WTC11 (cell line): Measurements from ENCODE around the gene ACTA2. TPM values are rescaled to one million over a fixed set of nuclear protein-coding genes. Genes with fewer than 3 reads are reported as not detected.

Experiments used
- ATAC-seq: fragments of 200-7000 bp; cut with Tn5 transposase; 2 replicates; pipeline ENCODE4 v1.10.0; 2021; ENCODE audit warnings: mild to moderate bottlenecking, moderate library complexity
- CTCF ChIA-PET: fragments of 300-600 bp; sonication (Branson Sonifier 250); formaldehyde crosslinking; loops from one replicate; lab custom pipeline; 2021; ENCODE audit warnings: antibody characterized with exemption; lab: Charles Lee
- POLR2A ChIA-PET: fragments of 350-600 bp; sonication (Branson Sonifier 250); formaldehyde crosslinking; loops from one replicate; lab custom pipeline; 2021; ENCODE audit warnings: antibody characterized with exemption; lab: Charles Lee
- DNase-seq: peaks from one replicate; pipeline ENCODE4 v3.0.0; 2021; ENCODE audit warnings: low spot score
- H3K27ac Mint-ChIP-seq: 2 replicates; pipeline ENCODE4 v1.8.0; 2021; ENCODE audit warnings: mixed read lengths
- H3K27me3 Mint-ChIP-seq: 2 replicates; pipeline ENCODE4 v1.8.0; 2021; ENCODE audit warnings: low read depth, mild to moderate bottlenecking, moderate library complexity, mixed read lengths
- H3K36me3 Mint-ChIP-seq: 2 replicates; pipeline ENCODE4 v1.8.0; 2021; ENCODE audit warnings: mixed read lengths
- H3K4me1 Mint-ChIP-seq: 2 replicates; pipeline ENCODE4 v1.8.0; 2022; ENCODE audit warnings: mixed read lengths
- H3K4me3 Mint-ChIP-seq: 2 replicates; pipeline ENCODE4 v1.8.0; 2021; ENCODE audit warnings: mild to moderate bottlenecking, moderate library complexity, mixed read lengths
- H3K9me3 Mint-ChIP-seq: 2 replicates; pipeline ENCODE4 v1.8.0; 2021; ENCODE audit warnings: mixed read lengths
- ATF1 ChIP-seq: sonication (generic); formaldehyde crosslinking; IDR thresholded peaks from 2 replicates; pipeline ENCODE4 v1.8.1; 2023; ENCODE audit warnings: mild to moderate bottlenecking, moderate library complexity, missing genetic modification reagents
- FOXJ3 ChIP-seq: sonication (generic); formaldehyde crosslinking; IDR thresholded peaks from 2 replicates; pipeline ENCODE4 v1.9.0; 2021; ENCODE audit warnings: missing genetic modification reagents, mild to moderate bottlenecking, borderline replicate concordance
- FOXP1 ChIP-seq: sonication (generic); formaldehyde crosslinking; IDR thresholded peaks from 2 replicates; pipeline ENCODE4 v1.8.0; 2022; ENCODE audit warnings: missing genetic modification reagents, mild to moderate bottlenecking, moderate library complexity, borderline replicate concordance
- GABPB1 ChIP-seq: sonication (generic); formaldehyde crosslinking; IDR thresholded peaks from 2 replicates; pipeline ENCODE4 v1.8.1; 2023; ENCODE audit warnings: mild to moderate bottlenecking, missing genetic modification reagents
- GRHL2 ChIP-seq: fragments of 250-450 bp; sonication (Bioruptor Pico); IDR thresholded peaks from 2 replicates; pipeline ENCODE4 v1.8.0; 2022; ENCODE audit warnings: mild to moderate bottlenecking, moderate library complexity; ENCODE audit not compliant: insufficient replicate concordance, severe bottlenecking
- HMGA2 ChIP-seq: fragments of 250-450 bp; sonication (Bioruptor Pico); IDR thresholded peaks from 2 replicates; pipeline ENCODE4 v1.4.0; 2021; ENCODE audit warnings: mild to moderate bottlenecking, moderate library complexity
- NFYB ChIP-seq: sonication (generic); formaldehyde crosslinking; conservative IDR thresholded peaks from 2 replicates; pipeline ENCODE4 v1.8.0; 2022; ENCODE audit warnings: low read depth, missing genetic modification reagents
- NR3C1 ChIP-seq: sonication (generic); formaldehyde crosslinking; conservative IDR thresholded peaks from 2 replicates; pipeline ENCODE4 v1.8.1; 2023; ENCODE audit warnings: low read depth, mild to moderate bottlenecking, missing genetic modification reagents
- SMAD3 ChIP-seq: sonication (generic); formaldehyde crosslinking; IDR thresholded peaks from 2 replicates; pipeline ENCODE4 v1.8.0; 2022; ENCODE audit warnings: missing genetic modification reagents, mild to moderate bottlenecking, borderline replicate concordance
- TEAD1 ChIP-seq: sonication (generic); formaldehyde crosslinking; IDR thresholded peaks from 2 replicates; pipeline ENCODE4 v1.8.0; 2022; ENCODE audit warnings: mild to moderate bottlenecking, missing genetic modification reagents
- ZNF219 ChIP-seq: sonication (generic); formaldehyde crosslinking; IDR thresholded peaks from 2 replicates; pipeline ENCODE4 v1.8.0; 2023; ENCODE audit warnings: missing genetic modification reagents, mild to moderate bottlenecking, borderline replicate concordance
- ZNF232 ChIP-seq: sonication (generic); formaldehyde crosslinking; IDR thresholded peaks from 2 replicates; pipeline ENCODE4 v1.8.0; 2022; ENCODE audit warnings: mild to moderate bottlenecking, missing genetic modification reagents
- total RNA-seq: library from RNA; stranded (reverse); gene quantifications from 3 replicates; pipeline ENCODE4 v1.2.3, GENCODE V29; 2021
- TF ChIP-seq, protein P1 (sequence below): sonication (generic); formaldehyde crosslinking; IDR thresholded peaks from 2 replicates; pipeline ENCODE4 v1.8.1; 2022; ENCODE audit warnings: low read depth, mild to moderate bottlenecking, moderate library complexity, missing genetic modification reagents, borderline replicate concordance
- TF ChIP-seq, protein P2 (sequence below): sonication (generic); formaldehyde crosslinking; IDR thresholded peaks from 2 replicates; pipeline ENCODE4 v1.8.1; 2022; ENCODE audit warnings: mild to moderate bottlenecking, missing genetic modification reagents, moderate library complexity, borderline replicate concordance
- TF ChIP-seq, protein P3 (sequence below): fragments of 250-450 bp; sonication (Bioruptor Pico); IDR thresholded peaks from 2 replicates; pipeline ENCODE4 v2.1.2; 2022; ENCODE audit warnings: mild to moderate bottlenecking, moderate library complexity
- TF ChIP-seq, protein P4 (sequence below): sonication (generic); formaldehyde crosslinking; IDR thresholded peaks from 2 replicates; pipeline ENCODE4 v1.8.0; 2022; ENCODE audit warnings: mild to moderate bottlenecking, missing genetic modification reagents

The ACTA2 gene
- total RNA-seq, 1 experiment from 2014 or later: 4.4 TPM

DNA sequence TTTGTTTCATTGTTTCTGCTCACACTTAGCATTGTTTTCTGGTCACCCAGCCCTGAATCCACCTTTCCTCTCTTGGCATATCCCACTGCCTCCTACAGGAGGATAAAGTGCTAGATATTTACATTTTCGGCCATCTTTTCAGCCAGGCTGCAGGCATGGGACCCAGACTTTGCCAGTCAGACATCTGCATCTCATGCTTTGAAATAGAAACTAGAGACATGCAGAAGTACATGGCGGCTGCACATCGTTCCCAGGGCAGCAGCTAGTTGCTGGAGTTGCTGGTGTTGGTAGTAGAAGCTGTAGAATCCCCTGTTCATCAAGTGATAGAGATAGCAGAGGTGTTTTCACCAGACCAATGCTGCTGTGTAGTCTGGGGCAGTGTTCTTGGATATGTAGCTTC, 53.8 kb downstream of the ACTA2 start (continued):
- TF ChIP-seq, protein P1, sequence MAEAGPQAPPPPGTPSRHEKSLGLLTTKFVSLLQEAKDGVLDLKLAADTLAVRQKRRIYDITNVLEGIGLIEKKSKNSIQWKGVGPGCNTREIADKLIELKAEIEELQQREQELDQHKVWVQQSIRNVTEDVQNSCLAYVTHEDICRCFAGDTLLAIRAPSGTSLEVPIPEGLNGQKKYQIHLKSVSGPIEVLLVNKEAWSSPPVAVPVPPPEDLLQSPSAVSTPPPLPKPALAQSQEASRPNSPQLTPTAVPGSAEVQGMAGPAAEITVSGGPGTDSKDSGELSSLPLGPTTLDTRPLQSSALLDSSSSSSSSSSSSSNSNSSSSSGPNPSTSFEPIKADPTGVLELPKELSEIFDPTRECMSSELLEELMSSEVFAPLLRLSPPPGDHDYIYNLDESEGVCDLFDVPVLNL (CRISPR knock-in tag): no peak
- no peak for TF ChIP-seq GRHL2 (CRISPR knock-in tag)
- no peak for TF ChIP-seq NFYB
- no peak for TF ChIP-seq SMAD3 (CRISPR knock-in tag)
- TF ChIP-seq, protein P2, sequence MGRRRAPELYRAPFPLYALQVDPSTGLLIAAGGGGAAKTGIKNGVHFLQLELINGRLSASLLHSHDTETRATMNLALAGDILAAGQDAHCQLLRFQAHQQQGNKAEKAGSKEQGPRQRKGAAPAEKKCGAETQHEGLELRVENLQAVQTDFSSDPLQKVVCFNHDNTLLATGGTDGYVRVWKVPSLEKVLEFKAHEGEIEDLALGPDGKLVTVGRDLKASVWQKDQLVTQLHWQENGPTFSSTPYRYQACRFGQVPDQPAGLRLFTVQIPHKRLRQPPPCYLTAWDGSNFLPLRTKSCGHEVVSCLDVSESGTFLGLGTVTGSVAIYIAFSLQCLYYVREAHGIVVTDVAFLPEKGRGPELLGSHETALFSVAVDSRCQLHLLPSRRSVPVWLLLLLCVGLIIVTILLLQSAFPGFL (CRISPR knock-in tag): no peak

DNA sequence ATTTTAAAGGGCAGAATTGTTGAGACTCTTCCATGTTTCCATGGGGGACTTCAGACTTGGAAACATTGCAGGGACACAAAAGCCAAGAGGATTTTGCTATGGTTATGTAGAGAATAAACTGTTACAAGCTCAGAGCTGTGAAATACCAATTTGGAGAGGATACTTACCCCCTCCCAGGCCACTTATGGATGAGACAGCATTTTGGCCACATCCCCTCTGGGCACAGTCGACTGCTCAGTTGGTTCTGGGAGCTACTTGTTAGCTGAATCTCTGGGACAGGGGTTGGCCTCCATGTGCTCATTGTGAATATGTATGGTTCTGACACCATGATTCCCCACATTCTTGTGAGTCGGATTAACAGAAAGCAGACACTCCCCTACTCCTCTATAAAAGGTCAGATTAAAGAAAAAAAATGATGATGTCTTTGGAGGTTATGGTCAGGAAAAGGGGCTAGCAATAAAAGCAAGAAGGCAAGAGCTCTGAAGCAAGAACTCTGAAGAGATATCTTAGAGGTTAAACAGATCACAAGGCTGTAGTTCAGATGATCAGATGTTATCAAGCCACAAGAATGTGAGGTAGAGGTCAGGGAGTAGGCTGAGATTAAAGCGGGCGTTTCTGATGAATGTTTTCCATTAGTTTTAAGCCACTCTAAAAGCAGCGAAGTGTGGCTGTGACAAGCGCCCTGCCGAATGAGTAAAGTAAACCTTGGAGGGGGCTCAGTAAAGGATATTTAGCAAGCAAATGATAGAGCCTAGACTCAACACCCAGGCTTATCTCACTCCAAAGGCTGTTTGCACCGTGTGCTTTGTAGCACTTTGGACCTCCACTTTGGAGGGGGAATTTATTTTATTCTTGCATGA, 55.3 kb downstream of the ACTA2 start:
- DNase-seq (no peak), ATAC-seq (peak; percentile 69)
- no peak for TF ChIP-seq TEAD1
- H3K27me3 Mint-ChIP-seq: no peaks in the 10 kb centered on the region; the same call in 1 of the 2 replicates
- CTCF ChIA-PET: no interaction called here
- 0 out of 2 replicates have a peak, but pooled peaks cover 2% of the 10 kb centered on the region for H3K36me3 Mint-ChIP-seq
- H3K4me3 Mint-ChIP-seq: no peak overlapping the region
- H3K4me1 Mint-ChIP-seq: peaks cover 15% of the 10 kb centered on the region
- no peaks in the 10 kb centered on the region for H3K9me3 Mint-ChIP-seq
- POLR2A ChIA-PET: no interaction called here
- H3K27ac Mint-ChIP-seq: peak overlapping the region; percentile 13

DNA sequence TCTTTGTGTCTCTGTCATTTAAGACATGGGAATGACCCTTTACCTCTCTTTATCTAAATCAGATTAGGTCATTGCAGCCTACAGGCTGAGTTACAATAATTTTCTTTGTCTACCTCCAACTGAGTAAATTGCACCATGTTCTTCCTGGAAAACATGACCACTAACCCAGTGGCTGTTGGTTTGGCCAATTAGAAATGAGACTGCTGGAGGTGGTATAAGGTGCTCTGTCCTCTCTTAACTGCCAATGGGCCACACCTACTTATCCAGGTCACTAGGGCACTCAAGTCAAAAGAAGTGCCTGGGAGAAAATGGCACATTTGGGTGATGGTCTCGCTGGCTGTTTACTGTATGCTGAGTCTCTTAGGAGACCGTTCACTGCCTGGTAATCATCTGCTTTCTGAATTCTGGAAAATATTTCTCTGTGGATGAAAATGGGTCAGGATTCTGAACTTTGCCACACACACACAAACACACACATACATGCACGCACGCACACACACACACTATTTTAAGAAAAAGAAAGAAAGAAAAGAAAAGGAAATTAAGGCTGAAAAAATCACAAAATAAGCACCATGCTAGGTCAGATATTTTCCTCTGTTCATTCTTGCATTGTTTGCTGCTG, 56.1 kb downstream of the ACTA2 start:
- POLR2A ChIA-PET: no interaction called here
- peaks cover 20% of the 10 kb centered on the region for H3K4me1 Mint-ChIP-seq
- no peak for DNase-seq
- TF ChIP-seq FOXJ3 (CRISPR knock-in tag) (no peak), GABPB1 (CRISPR knock-in tag) (0 out of 2 replicates have a peak, but pooled peaks have one; percentile 12)
- TF ChIP-seq, all 79 proteins: peak for 1
- ATAC-seq: no peak
- no peak overlapping the region for H3K27ac Mint-ChIP-seq
- CTCF ChIA-PET: interaction anchor here (0.9 kb wide), 1 partner anchor 168 kb away, joined by 3 read pairs; no protein-coding TSS in a partner anchor
- no peaks in the 10 kb centered on the region for H3K9me3 Mint-ChIP-seq
- no peaks in the 10 kb centered on the region; the same call in 1 of the 2 replicates for H3K27me3 Mint-ChIP-seq
- no peak overlapping the region for H3K4me3 Mint-ChIP-seq
- no peaks in the 10 kb centered on the region for H3K36me3 Mint-ChIP-seq

DNA sequence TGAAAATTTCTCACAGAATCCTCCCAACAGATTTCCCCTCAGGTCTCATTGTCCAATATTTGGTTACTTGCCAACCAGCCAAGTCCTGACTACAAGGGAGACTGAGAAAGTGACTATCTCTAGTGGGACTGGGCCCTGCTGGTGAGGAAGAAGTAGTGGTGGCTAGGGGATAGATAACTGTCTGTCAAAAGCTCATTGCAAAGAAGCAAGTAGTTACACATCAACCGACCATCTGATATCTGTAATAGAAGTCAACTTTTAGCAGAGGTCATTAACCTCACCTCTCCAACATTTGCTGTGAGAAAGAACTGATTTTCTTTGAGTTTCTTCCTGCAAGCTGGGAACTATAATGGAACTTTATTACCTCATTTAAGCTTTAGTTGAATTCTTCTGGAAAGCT, 57.3 kb downstream of the ACTA2 start:
- POLR2A ChIA-PET: no interaction called here
- CTCF ChIA-PET: interaction anchor here (1.1 to 1.3 kb wide), 3 partner anchors 9 to 37 kb away, joined by 3 to 4 read pairs (median 4); partner anchors contain the start of gene STAMBPL1

DNA sequence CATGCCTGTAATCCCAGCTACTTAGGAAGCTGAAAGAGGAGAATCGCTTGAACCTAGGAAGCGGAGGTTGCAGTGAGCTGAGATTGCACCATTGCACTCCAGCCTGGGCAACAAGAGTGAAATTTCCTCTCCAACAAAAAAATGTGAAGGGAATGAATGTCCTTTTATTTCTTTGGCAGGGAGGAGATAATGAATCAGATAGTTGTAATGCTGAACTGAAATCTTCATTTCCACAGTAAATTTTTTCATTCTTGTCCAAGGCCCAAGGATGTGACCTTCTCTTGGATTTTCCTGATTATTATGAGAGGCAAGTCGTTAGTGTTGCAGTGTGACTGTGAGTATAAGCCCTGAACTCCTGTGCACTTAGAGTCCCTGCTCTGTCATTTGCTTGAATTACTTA, 59.0 kb downstream of the ACTA2 start:
- H3K27ac Mint-ChIP-seq: no peak overlapping the region

More for the DNA sequence above, 57.3 kb downstream of the ACTA2 start:
- TF ChIP-seq, protein P3, sequence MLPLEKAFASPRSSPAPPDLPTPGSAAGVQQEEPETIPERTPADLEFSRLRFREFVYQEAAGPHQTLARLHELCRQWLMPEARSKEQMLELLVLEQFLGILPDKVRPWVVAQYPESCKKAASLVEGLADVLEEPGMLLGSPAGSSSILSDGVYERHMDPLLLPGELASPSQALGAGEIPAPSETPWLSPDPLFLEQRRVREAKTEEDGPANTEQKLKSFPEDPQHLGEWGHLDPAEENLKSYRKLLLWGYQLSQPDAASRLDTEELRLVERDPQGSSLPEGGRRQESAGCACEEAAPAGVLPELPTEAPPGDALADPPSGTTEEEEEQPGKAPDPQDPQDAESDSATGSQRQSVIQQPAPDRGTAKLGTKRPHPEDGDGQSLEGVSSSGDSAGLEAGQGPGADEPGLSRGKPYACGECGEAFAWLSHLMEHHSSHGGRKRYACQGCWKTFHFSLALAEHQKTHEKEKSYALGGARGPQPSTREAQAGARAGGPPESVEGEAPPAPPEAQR: no peak
- TF ChIP-seq NR3C1 (CRISPR knock-in tag): no peak
- TF ChIP-seq HMGA2 (CRISPR knock-in tag): no peak
- H3K4me3 Mint-ChIP-seq: no peak overlapping the region
- no peaks in the 10 kb centered on the region for H3K9me3 Mint-ChIP-seq
- no peak for DNase-seq
- ATAC-seq: no peak
- H3K36me3 Mint-ChIP-seq: no peaks in the 10 kb centered on the region
- peaks cover 20% of the 10 kb centered on the region for H3K4me1 Mint-ChIP-seq
- H3K27me3 Mint-ChIP-seq: no peaks in the 10 kb centered on the region; the same call in 1 of the 2 replicates
- no peak overlapping the region for H3K27ac Mint-ChIP-seq

More for the DNA sequence above, 59.0 kb downstream of the ACTA2 start:
- peaks cover 25% of the 10 kb centered on the region for H3K4me1 Mint-ChIP-seq
- no peaks in the 10 kb centered on the region for H3K36me3 Mint-ChIP-seq
- H3K27me3 Mint-ChIP-seq: no peaks in the 10 kb centered on the region; the same call in 1 of the 2 replicates
- no peak for TF ChIP-seq ATF1
- TF ChIP-seq ZNF219: no peak
- no peak for TF ChIP-seq NR3C1 (CRISPR knock-in tag)
- TF ChIP-seq, protein P4, sequence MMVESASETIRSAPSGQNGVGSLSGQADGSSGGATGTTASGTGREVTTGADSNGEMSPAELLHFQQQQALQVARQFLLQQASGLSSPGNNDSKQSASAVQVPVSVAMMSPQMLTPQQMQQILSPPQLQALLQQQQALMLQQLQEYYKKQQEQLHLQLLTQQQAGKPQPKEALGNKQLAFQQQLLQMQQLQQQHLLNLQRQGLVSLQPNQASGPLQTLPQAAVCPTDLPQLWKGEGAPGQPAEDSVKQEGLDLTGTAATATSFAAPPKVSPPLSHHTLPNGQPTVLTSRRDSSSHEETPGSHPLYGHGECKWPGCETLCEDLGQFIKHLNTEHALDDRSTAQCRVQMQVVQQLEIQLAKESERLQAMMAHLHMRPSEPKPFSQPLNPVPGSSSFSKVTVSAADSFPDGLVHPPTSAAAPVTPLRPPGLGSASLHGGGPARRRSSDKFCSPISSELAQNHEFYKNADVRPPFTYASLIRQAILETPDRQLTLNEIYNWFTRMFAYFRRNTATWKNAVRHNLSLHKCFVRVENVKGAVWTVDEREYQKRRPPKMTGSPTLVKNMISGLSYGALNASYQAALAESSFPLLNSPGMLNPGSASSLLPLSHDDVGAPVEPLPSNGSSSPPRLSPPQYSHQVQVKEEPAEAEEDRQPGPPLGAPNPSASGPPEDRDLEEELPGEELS: no peak
- TF ChIP-seq ZNF232 (CRISPR knock-in tag): no peak
- no peak for TF ChIP-seq FOXP1 (CRISPR knock-in tag)
- ChIA-PET POLR2A (no interaction called here), CTCF (interaction anchor here (0.8 kb wide), 1 partner anchor 39 kb away, joined by 3 read pairs; no protein-coding TSS in a partner anchor)
- no peaks in the 10 kb centered on the region for H3K9me3 Mint-ChIP-seq
- ATAC-seq (no peak), DNase-seq (no peak)
- H3K4me3 Mint-ChIP-seq: no peak overlapping the region
